TTC549 (cell line): ENCODE data around the gene EFCAB9.
"Not testable (repeated sequence)": the region's sequence is repeated elsewhere in the genome, so short reads cannot be mapped to it uniquely, and the experiment has no call there.

ENCODE experiments used
- FAIRE-seq: peaks from 2 replicates; lab custom pipeline; 2012; peaks lifted over from hg19 to GRCh38; lab: Jason Lieb, UNC

EFCAB9 gene

DNA sequence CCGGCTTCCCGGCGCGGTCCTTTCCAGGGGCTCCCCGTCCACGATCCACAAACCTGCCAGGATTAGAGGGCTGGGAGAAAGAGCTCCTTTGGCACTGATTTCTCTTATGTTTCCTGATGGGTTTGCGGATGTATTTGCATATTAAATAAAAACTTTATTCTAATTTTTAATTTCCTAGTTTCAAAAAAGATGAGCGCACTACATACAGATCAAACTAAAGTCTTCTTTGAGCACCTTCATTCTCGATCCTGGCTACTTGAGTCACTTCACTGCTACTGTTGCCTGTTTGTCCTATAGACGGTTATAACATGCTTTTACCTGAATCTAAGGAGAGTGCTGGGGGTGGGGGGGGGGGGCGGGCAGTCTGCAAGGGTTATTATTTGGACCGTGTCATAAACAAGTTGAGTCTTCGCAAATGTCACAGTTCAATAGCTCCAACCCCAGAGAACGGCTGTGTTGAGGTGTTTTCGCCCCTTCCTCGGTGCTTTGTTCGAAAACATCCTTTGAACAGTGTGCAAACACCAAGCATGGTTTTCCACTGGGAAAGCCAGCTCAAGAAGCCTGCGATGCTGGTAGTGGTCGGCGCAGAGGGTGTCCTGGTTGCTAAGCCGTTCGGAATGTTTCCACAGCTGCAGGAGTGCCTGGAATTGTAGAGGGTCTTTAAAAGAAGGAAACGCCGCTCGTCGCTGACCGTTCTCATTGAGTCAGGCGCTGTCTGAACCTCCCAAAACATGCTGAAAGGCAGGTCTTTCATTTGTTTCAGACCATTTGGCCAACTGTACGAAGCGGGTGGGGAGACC is 4.9 kb upstream of the EFCAB9 start:
- no peak for FAIRE-seq

DNA sequence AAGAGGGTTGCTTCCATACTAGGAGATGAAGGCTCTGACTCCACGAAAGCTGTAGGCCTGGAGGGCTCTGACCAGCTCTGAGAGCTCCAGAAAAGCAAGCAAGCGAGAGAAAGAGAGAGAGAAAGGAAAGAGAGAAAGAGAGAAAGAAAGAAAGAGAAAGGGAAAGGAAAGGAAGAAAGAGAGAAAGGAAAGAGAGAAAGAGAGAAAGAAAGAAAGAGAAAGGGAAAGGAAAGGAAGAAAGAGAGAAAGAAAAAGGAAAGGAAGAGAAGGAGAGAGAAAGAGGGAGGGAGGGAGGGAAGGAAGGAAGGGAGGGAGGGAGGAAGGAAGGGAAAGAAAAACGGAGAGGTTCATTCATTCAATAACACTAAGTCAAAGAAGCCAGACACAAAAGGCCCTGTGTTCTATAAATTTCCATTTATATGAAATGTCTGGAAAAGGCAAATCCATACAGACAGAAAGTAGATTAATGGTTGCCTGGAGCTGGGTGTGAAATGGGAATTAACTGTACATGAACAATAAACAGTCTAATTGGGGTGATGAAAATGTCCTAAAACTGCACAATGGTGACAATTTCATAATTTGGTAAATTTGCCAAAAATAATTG is 4.2 kb upstream of the EFCAB9 start:
- no peak for FAIRE-seq

DNA sequence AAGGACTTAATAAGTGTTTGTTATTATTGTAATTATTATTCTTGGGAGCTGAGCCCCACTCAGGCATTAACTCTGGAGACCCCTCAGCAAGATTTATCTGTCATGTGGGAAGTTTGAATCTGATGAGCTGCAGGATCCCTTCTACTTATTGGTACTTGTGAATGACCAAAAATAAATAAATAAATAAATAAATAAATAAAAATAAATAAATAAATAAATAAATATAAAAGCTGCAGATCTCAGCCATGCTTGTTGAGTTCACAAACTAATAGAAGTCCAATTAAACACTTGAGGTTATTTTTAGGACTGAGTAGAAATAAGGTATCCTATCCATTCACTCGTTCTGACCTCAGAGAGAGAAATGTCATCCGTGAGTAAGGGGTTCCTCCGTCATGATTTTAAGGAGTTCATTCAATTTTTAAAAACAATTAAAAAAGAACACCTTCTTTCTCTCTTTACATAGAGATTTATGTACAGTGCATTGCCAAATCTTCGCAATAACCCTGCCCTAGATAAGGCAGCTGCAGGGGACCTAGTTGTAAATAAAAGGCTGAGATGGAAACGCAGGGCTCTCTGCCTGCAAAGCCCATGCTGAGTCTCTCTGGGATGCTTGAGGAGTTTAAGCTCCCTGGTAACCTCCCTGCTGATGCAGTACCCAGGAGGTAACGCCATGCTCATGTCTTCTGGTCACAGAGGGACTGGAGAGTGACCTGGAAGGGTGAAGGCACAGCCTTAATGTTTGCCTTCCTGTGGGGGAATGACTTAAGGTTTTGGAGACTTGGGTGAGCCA is 1.2 kb downstream of the EFCAB9 start:
- no peak for FAIRE-seq

DNA sequence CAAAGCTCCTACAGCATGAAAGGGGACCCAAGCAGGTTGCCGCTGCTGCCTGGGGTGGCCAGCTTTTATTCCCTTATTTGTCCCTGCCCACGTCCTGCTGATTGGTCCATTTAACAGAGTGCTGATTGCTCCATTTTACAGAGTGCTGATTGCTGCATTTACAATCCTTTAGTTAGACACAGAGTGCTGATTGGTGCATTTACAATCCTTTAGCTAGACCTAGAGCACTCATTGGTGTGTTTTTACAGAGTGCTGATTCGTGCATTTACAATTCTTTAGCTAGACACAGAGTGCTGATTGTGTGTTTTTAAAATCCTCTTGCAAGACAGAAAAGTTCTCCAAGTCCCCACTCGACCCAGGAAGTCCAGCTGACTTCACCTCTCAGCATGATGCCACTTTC is 3.8 kb downstream of the EFCAB9 start:
- not testable (repeated sequence) for FAIRE-seq

GRCh38 chr5:172199446-172199845 is 5.5 kb downstream of the EFCAB9 start:
- no peak for FAIRE-seq

GRCh38 chr5:172200476-172200875 is 6.5 kb downstream of the EFCAB9 start:
- FAIRE-seq, result no peak

- not testable (repeated sequence) for FAIRE-seq
Measured at GRCh38 chr5:172205984-172206383, 12.0 kb downstream of the EFCAB9 start.

GRCh38 chr5:172207511-172207910 is 13.5 kb downstream of the EFCAB9 start:
- FAIRE-seq, result no peak

DNA sequence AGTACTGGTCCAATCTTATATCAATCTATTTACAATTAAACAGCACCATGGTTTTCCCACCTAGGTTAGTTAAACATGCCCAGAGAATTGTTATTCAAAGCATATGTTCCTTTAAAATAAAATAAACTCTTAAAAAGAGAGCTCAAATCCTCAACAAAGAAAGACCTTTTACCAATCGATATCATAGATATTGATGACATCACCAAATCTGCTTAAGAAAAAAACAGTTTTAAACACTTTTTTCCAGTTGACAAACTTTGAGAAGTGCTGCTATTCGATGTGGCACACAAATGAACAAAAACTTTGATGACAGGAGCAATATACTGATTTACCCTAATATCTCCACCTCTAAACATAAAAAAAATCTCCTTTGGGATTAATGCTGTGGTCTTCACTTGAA is 15.7 kb downstream of the EFCAB9 start:
- no peak for FAIRE-seq

DNA sequence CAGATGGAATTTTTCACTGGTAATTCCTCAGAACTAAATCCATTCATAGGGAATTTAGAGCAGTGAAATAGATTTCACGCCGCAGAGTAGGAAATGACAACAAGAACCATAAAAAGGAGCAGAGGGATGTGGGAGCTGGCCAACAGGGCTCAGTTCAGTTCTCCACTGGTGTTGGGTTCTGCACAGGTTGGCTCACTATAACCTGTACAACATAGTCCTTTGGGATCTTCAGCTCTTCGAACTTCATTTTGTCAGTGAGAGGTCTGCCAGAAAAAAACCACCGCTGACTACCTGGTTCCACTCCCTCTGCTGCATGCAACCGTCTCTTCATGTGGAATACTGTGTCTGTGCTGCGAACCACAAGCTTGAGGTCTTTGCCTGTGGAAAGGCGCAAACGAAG is 17.7 kb downstream of the EFCAB9 start:
- no peak for FAIRE-seq

- no peak for FAIRE-seq
Measured at GRCh38 chr5:172213126-172213525, 19.2 kb downstream of the EFCAB9 start.

GRCh38 chr5:172216345-172216744 is 22.4 kb downstream of the EFCAB9 start:
- FAIRE-seq, result no peak

DNA sequence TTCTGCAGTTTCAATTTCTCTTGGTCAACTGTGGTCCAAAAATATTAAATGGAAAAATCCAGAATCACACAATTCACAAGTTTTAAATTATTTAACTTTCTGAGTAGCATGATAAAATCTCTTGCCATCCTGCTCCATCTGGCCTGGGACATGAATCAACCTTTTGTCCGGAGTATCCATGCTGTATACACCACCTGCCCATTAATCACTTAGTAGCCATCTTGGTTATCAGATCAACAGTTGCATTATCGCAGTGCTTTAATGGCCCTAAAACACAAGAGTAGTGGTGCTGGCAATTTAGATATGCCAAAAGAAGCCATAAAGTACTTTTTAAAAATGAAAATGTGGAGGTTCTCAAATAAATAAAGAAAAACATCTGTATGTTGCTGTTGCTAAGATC is 25.3 kb downstream of the EFCAB9 start:
- FAIRE-seq, result no peak

DNA sequence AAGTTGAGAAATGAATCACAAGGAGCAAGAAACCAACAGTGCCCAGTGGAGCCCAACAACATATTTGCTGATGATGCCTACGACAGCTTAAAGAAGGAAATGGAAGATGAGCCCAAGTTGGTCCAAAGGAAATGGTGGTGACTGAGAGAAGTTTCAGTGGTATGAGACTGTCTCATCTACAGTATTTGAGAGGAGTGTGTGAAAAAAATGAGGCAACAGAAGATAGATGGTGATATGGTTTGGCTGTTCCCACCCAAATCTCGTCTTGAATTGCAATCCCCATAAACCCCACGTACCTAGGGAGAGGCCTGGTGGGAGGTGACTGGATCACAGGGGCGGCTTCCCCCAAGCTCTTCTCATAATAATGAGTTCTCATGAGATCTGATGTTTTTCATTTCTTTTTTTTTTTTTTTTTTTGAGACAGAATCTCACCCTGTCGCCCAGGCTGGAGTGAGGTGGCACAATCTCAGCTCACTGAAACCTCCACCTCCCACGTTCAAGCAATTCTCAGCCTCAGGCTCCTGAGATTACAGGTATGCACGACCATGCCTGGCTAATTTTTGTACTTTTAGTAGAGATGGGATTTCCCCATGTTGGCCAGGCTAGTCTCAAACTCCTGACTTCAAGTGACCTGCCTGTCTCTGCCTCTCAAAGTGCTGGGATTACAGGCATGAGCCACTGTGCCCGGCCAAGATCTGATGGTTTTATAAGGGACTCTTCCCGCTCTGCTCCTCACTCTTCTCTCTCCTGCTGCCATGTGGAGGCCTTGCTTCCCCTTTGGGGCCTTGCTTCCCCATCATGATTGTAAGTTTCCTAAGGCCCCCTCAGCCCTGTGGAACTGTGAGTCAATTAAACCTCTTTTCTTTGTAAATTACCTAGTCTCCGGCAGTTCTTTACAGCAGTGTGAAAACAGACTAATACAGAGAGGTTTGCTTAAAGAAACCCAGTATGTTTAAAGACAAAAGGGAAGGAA is 30.2 kb downstream of the EFCAB9 start:
- FAIRE-seq, result no peak

DNA sequence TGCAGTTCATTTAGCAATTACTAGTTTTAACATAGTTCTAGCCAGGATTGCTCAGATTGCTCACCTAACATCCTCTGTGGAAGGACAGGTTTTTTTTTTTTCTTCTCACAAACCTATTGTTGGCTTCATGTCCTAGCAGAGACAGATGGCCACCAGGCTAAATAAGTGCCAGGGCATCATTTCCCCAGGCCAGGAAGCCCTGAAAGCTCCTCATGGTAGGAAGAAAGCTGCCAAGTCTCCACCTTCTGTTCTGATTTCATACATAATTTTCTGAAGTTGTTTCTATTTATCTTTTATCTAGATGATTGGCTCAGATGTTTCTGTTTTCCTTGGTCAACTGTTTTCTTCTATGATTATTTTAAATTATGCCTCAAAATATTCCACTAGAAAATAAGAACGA is 31.0 kb downstream of the EFCAB9 start:
- FAIRE-seq, result no peak

- FAIRE-seq, result no peak
Measured at GRCh38 chr5:172229904-172230303, 35.9 kb downstream of the EFCAB9 start.

DNA sequence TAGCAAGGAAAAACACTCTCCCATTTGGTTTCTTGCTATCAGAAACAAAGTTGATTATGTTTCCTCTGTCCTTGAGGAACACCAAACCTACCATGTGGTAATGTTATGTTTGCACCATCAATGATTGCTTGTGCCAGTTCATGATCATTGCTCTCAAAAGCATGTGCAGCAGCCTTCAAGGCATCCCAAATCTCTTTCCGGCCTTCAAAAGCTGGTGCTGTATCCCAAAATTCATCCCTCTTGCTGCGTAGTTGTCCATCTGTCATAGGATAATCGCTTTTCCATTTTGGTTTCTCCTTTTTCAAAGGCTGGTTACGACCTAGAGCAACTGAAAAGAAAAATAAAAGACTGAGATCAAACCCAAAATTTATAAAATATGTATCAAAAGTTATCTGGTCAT is 40.1 kb downstream of the EFCAB9 start:
- FAIRE-seq, result no peak

DNA sequence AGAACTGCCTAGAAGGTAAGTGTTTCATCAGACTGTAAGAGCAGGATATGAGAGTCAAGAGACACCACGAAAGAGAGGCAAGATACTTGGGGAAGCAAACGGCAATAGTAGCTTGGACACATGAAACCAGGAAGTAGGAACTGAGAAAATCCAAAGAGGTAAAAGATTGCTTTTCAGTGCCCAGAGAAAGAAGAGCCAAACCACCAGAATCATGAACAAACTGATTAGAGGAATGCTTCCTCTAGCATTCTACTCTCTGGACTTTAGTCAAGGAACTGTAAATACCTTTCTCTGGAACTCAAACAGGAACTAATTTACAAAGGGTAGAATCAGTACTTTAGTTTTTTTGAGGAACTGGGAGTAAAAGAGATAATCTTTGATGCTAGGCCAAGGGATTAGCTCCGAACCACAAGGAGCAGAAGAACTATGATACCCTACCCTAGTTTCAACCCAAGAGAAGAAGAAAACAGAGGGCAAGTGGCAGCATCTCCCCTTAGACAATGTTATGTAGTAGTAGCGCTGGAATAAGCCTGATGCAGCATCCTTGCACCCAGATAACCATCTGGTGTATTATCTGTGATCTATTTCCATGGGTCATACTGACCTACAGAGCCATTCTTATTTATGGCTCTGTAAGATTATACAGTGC is 41.3 kb downstream of the EFCAB9 start:
- no peak for FAIRE-seq

DNA sequence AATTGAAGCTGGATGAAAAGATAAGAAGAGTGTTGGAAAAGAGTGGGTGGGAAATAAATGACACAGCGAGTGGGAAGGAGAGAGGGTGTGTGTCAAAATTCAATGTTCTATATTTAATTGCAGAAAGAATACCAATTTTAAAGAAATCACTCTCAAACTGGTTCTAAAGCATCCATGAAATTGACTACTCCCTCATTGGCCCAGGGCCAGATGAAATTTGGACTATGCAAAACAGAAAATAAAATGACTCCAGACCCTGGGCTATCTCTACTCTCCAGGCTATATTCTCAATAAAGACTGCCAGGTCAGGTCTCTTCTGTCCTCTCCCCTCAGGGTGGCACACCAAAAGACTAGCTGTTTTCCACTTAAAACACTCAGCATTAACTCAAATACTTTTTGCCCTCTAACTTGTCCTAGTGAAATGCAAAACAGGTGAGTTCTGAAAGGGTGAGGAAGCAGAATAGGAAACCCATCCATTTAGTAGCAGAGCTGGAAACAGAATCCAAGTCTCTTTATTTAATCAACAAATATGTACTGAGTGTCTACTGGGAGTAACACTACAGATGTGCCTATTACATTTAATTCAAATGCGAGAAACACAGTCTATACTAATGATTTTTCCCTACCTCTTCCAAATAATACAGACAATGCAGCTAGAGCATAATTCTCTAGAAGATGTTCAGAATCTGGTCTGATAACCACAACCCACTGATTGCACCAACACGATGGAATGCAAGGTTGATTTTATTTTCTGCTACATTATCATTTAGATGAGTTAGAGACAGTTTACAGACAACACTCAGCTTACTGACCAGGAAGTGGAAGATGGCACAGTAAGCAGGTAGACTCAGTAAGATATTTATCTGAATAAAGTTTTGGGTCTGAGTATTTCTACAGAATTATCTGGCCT is 42.1 kb downstream of the EFCAB9 start:
- no peak for FAIRE-seq

DNA sequence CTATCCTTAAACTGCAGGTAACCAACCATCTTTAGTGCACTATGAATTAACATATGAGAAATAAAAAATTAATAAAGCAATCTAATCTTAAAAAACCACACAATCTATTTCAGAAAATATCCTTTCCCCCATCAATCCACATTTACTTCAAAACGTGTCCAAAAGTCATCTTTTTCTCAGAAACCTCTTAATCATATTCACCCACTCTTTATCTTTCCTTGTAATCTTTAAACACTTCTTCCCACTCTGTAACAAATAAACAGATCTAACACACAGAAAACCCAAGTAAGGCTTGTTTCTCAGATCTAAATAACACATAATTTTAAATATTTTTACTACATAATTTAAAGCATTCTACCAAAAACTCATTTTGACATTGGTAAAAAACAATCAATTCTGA is 44.4 kb downstream of the EFCAB9 start:
- no peak for FAIRE-seq

- FAIRE-seq, result no peak
Measured at GRCh38 chr5:172243302-172243701, 49.3 kb downstream of the EFCAB9 start.
